HepG2 (cell line): Measurements from ENCODE around the gene S100A6. TPM values are rescaled to one million over a fixed set of nuclear protein-coding genes. Genes with fewer than 3 reads are reported as not detected.

Source experiments
- EZH2 ChIP-seq: conservative IDR thresholded peaks from 2 replicates; pipeline ENCODE4 v1.6.1; 2012; ENCODE audit warnings: mild to moderate bottlenecking, low read depth, low read length, moderate library complexity
- FLYWCH1 ChIP-seq: sonication (generic); formaldehyde crosslinking; IDR thresholded peaks from 2 replicates; pipeline ENCODE4 v1.8.1; 2023; ENCODE audit warnings: mild to moderate bottlenecking, missing genetic modification reagents
- GATA4 ChIP-seq: sonication (generic); IDR thresholded peaks from 2 replicates; pipeline ENCODE4 v1.6.1; 2016; ENCODE audit warnings: antibody characterized with exemption, low read depth, borderline replicate concordance
- HNF4A ChIP-seq: sonication (generic); formaldehyde crosslinking; IDR thresholded peaks from 2 replicates; pipeline ENCODE4 v1.4.0; 2020; ENCODE audit warnings: missing genetic modification reagents
- MED8 ChIP-seq: sonication (generic); formaldehyde crosslinking; IDR thresholded peaks from 2 replicates; pipeline ENCODE4 v1.8.1; 2023; ENCODE audit warnings: mild to moderate bottlenecking, missing genetic modification reagents; ENCODE audit not compliant: insufficient replicate concordance
- MTF1 ChIP-seq: sonication (generic); formaldehyde crosslinking; IDR thresholded peaks from 2 replicates; pipeline ENCODE4 v1.5.0; 2020; ENCODE audit warnings: missing genetic modification reagents
- NCOA5 ChIP-seq: sonication (generic); formaldehyde crosslinking; IDR thresholded peaks from 2 replicates; pipeline ENCODE4 v1.4.0; 2020; ENCODE audit warnings: missing genetic modification reagents
- NFE2L1 ChIP-seq: sonication (generic); formaldehyde crosslinking; IDR thresholded peaks from 2 replicates; pipeline ENCODE4 v1.4.0; 2020; ENCODE audit warnings: missing genetic modification reagents, mild to moderate bottlenecking, borderline replicate concordance
- PPARG ChIP-seq: conservative IDR thresholded peaks from 2 replicates; pipeline ENCODE4 v1.6.1; 2016; ENCODE audit warnings: missing biosample characterization, missing genetic modification reagents
- RXRB ChIP-seq: IDR thresholded peaks from 2 replicates; pipeline ENCODE4 v1.6.1; 2016; ENCODE audit warnings: borderline replicate concordance, missing genetic modification reagents, missing compliant biosample characterization
- SP2 ChIP-seq: sonication (generic); formaldehyde crosslinking; IDR thresholded peaks from 2 replicates; pipeline ENCODE4 v1.5.1; 2020; ENCODE audit warnings: mild to moderate bottlenecking, missing genetic modification reagents
- ZBTB38 ChIP-seq: sonication (generic); formaldehyde crosslinking; IDR thresholded peaks from 2 replicates; pipeline ENCODE4 v1.5.1; 2020; ENCODE audit warnings: mild to moderate bottlenecking, missing genetic modification reagents
- ZBTB7A ChIP-seq: sonication (generic); formaldehyde crosslinking; IDR thresholded peaks from 2 replicates; pipeline ENCODE4 v1.8.0; 2022; ENCODE audit warnings: mild to moderate bottlenecking, missing genetic modification reagents
- ZKSCAN1 ChIP-seq: fragments of 150-350 bp; IDR thresholded peaks from 2 replicates; pipeline ENCODE4 v1.6.1; 2014; ENCODE audit warnings: low read length
- ZNF121 ChIP-seq: sonication (generic); formaldehyde crosslinking; IDR thresholded peaks from 2 replicates; pipeline ENCODE4 v1.5.0; 2020; ENCODE audit warnings: mild to moderate bottlenecking, missing genetic modification reagents
- ZNF160 ChIP-seq: sonication (generic); formaldehyde crosslinking; IDR thresholded peaks from 2 replicates; pipeline ENCODE4 v1.8.0; 2022; ENCODE audit warnings: mild to moderate bottlenecking, inconsistent platforms, missing genetic modification reagents
- ZSCAN12 ChIP-seq: sonication (generic); formaldehyde crosslinking; IDR thresholded peaks from 2 replicates; pipeline ENCODE4 v1.9.0; 2021; ENCODE audit warnings: mild to moderate bottlenecking, missing genetic modification reagents
- polyA plus RNA-seq, 8 experiments: library from polyadenylated mRNA; depleted of rRNA in 3 of 8; stranded (reverse) in 7 of 8; unstranded in 1 of 8; fragments of >200 nt; fragmentation: Illumina TruSeq in 4 of 8; extraction: Trizol in 4 of 8; gene quantifications; 2 replicates each; pipeline versions ENCODE4 v1.2.1 to v1.2.3, GENCODE V29; 2011 to 2016; ENCODE audit warnings: low read depth in 4 of 8, missing spikeins in 1 of 8, mixed read lengths in 1 of 8; ENCODE audit not compliant: insufficient read depth in 1 of 8
- total RNA-seq, 5 experiments: library from RNA; depleted of rRNA; stranded (reverse); fragments of >200 nt; fragmentation: Illumina TruSeq; extraction: Trizol; gene quantifications; 2 replicates each; pipeline ENCODE4 v1.2.3, GENCODE V29; 2016; ENCODE audit warnings: low read depth in 1 of 5
- TF ChIP-seq, protein P1 (sequence below): sonication (generic); formaldehyde crosslinking; conservative IDR thresholded peaks from 2 replicates; pipeline ENCODE4 v1.4.0; 2020; ENCODE audit warnings: missing genetic modification reagents
- TF ChIP-seq, protein P2 (sequence below): sonication (generic); formaldehyde crosslinking; IDR thresholded peaks from 2 replicates; pipeline ENCODE4 v1.5.1; 2020; ENCODE audit warnings: missing genetic modification reagents, mild to moderate bottlenecking, borderline replicate concordance
- TF ChIP-seq, protein P3 (sequence below): sonication (generic); formaldehyde crosslinking; IDR thresholded peaks from 2 replicates; pipeline ENCODE4 v1.8.1; 2023; ENCODE audit warnings: mild to moderate bottlenecking, missing genetic modification reagents

S100A6 gene
- total and polyA plus RNA-seq, 2 of the 13 experiments (the other 11 are each of a cell fraction or from before 2014, with no cell fraction given), result 72.9 to 85.0 TPM

DNA sequence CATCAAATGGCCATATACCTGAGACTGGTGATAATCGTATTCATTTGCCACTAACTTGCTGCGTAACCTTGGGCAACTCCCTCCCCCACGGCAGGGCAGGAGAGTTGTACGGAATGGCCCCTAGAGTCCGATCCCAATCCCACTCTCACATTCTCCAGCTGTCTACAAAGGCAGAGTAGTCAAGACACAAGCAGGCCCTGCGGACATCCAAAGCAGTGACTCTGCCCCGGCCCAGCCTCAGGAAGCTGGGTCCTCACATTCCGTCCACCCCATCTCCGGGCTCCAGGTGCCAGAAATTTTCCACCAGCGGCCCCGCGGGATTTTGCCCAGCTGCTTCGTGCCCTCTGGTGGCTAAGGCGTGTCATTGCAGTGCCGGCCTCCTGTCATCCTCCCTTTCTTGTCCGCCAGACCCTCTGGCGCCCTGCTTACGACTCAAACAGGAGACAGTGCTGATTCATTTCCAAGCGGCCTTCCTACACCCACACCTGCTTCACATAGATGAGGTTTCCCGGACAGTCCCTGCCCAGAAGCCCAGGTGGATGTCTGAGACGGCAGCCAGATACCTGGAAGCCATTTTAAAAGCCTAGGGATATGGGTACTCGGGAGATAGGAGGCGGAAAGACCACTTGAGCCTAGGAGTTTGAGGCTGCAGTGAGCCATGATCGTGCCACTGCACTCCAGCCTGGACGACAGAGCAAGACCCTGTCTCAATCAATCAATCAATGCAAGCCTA lies 32.7 kb upstream of the S100A6 start (continued):
- TF ChIP-seq, protein P1, sequence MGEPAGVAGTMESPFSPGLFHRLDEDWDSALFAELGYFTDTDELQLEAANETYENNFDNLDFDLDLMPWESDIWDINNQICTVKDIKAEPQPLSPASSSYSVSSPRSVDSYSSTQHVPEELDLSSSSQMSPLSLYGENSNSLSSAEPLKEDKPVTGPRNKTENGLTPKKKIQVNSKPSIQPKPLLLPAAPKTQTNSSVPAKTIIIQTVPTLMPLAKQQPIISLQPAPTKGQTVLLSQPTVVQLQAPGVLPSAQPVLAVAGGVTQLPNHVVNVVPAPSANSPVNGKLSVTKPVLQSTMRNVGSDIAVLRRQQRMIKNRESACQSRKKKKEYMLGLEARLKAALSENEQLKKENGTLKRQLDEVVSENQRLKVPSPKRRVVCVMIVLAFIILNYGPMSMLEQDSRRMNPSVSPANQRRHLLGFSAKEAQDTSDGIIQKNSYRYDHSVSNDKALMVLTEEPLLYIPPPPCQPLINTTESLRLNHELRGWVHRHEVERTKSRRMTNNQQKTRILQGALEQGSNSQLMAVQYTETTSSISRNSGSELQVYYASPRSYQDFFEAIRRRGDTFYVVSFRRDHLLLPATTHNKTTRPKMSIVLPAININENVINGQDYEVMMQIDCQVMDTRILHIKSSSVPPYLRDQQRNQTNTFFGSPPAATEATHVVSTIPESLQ (CRISPR knock-in tag), result no peak
- TF ChIP-seq ZBTB38 (CRISPR knock-in tag) (peak; percentile 86), GATA4 (no peak), ZNF160 (CRISPR knock-in tag) (no peak), MED8 (CRISPR knock-in tag) (peak; percentile 44), NCOA5 (CRISPR knock-in tag) (no peak), ZBTB7A (CRISPR knock-in tag) (no peak), FLYWCH1 (CRISPR knock-in tag) (no peak), ZKSCAN1 (no peak), ZSCAN12 (CRISPR knock-in tag) (no peak), HNF4A (CRISPR knock-in tag) (no peak), EZH2 (no peak), NFE2L1 (CRISPR knock-in tag) (no peak), SP2 (CRISPR knock-in tag) (no peak), ZNF121 (CRISPR knock-in tag) (no peak), RXRB (peak; percentile 54; the same call in 1 of the 2 replicates), MTF1 (CRISPR knock-in tag) (no peak), PPARG (peak; percentile 46; the same call in 1 of the 2 replicates)
- TF ChIP-seq, protein P2, sequence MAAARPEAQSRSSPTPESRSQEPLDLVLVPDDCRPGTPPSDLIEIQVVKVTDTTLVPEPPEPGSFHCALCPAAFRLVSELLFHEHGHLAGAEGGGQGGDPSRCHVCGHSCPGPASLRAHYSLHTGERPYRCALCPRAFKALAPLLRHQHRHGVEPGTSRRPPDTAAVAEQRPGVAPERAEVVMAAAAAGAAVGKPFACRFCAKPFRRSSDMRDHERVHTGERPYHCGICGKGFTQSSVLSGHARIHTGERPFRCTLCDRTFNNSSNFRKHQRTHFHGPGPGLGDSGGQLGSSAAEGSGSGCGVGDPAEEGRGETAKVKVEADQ, result no peak
- TF ChIP-seq, protein P3, sequence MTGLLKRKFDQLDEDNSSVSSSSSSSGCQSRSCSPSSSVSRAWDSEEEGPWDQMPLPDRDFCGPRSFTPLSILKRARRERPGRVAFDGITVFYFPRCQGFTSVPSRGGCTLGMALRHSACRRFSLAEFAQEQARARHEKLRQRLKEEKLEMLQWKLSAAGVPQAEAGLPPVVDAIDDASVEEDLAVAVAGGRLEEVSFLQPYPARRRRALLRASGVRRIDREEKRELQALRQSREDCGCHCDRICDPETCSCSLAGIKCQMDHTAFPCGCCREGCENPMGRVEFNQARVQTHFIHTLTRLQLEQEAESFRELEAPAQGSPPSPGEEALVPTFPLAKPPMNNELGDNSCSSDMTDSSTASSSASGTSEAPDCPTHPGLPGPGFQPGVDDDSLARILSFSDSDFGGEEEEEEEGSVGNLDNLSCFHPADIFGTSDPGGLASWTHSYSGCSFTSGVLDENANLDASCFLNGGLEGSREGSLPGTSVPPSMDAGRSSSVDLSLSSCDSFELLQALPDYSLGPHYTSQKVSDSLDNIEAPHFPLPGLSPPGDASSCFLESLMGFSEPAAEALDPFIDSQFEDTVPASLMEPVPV (CRISPR knock-in tag), result no peak
